Prostate gland (tissue), 2 donors: ENCODE measurements around the gene CTNNA2.

Experiments
- CTCF ChIP-seq, 4 experiments: fragments of 200-600 bp in 2 of 4; fragments of 450-650 bp in 2 of 4; sonication (generic) in 2 of 4; IDR thresholded peaks; 1 replicate in 3 of 4; 2 replicates in 1 of 4; pipeline ENCODE4 v1.5.1; 2016 to 2019; ENCODE audit warnings: antibody characterized with exemption in 4 of 4, mild to moderate bottlenecking in 2 of 4, moderate library complexity in 2 of 4
- POLR2A ChIP-seq: fragments of 450-650 bp; IDR thresholded peaks from one replicate; pipeline ENCODE4 v1.6.1; 2016; ENCODE audit warnings: antibody characterized with exemption, mild to moderate bottlenecking
- POLR2AphosphoS5 ChIP-seq: sonication (generic); formaldehyde crosslinking; IDR thresholded peaks from one replicate; pipeline ENCODE4 v1.6.1; 2017; ENCODE audit warnings: antibody characterized with exemption

- TF ChIP-seq POLR2A (no peak), CTCF (IDR thresholded peaks at IDR 0.05) (no peak), POLR2AphosphoS5 (no peak)
Measured at GRCh38 chr2:79611448-79612016, 98.7 kb downstream of the CTNNA2 start.
